NAMALWA (cell line): Measurements from ENCODE around the gene LYPD8.

Experiments
- DNase-seq: peaks from one replicate; pipeline ENCODE4 v3.0.0-alpha.2; 2015; ENCODE audit warnings: low spot score

The LYPD8 gene

DNA sequence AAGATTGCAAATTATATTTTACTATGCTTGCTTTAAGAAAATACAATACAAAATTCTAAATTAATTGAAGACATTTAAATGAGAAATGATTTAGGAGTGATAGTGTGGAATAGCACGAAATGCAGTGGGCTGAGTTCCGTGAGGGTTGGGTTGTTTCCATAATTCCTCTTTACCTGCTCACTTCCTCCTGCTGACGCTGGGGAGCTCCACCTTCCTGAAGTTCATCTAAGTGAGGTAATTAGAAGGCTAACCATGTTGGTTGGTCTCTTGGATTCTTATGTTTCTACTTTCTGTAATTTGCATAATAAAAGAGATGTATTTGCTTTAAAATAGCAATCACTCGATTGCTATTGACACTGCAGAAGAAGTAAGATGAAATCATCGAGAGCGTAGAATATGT lies 57.7 kb downstream of the LYPD8 start:
- DNase-seq, result no peak

DNA sequence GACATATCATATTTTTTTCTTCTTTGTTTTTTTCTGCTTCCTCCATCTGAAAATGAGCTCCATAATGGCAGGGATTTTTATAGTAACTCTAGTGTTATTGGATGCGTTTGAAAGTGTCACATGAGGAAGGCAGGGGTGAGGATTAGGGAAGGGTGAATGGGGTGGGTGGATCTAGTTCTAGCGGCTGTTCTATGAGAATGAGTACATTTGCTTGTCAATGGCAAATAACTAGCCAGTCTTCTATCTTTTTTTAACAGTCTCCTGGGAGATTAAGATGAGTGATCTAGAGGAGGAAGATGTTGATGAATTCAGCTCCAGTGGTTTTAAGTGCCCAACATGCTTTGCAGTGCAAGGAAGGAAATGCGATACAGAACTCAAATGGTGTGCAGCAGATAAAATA lies 58.8 kb downstream of the LYPD8 start:
- no peak for DNase-seq

DNA sequence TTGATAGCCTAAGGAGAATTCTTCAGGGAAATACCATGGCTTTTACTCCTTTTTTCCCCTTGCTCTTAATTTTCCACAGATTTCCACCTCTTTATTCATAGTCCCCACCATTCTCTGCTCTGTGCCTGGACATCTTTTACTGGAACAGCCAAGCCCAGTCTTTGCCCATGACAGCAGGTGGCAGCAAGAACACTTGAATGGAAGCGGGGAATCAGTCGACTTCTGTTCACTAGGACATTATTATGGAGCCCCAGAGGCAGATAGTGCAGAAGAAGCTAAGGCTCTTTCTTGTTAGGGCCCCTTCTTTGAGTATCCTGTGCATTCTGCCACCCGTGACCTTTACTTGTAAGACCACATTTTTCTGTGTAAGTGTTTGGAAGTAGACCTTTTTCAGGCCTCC lies 59.3 kb downstream of the LYPD8 start:
- DNase-seq, result peak; percentile 37

DNA sequence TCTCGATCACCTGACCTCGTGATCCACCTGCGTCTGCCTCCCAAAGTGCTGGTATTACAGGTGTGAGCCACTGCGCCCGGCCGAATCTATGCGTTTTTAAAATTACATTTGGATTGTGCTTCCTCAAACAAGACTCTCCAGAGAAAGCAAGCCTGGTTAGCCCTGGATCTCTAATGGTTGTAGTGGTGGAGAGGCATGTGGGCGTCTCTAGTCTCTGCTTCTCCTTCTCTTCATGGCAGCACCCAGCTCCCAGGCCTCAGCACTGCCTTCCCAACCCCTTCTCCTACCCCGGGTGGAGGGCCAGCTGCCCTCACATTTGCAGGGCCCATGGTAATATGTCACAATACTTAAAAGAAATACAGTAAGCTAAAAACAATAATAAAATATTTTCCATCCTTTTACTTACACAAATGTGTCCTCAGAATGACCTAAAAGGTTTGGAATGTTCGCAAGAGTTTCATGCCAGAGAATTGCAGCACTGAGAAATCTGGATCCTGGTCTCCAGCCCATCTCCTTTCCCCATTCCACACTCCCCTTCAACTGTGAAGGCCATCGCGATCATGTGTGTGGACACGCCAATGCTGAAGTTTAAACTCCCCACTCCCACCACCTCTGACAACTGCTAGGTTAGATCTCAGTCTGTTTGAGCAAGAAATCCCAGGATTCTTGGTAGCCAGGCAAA lies 60.0 kb downstream of the LYPD8 start:
- DNase-seq, result no peak

DNA sequence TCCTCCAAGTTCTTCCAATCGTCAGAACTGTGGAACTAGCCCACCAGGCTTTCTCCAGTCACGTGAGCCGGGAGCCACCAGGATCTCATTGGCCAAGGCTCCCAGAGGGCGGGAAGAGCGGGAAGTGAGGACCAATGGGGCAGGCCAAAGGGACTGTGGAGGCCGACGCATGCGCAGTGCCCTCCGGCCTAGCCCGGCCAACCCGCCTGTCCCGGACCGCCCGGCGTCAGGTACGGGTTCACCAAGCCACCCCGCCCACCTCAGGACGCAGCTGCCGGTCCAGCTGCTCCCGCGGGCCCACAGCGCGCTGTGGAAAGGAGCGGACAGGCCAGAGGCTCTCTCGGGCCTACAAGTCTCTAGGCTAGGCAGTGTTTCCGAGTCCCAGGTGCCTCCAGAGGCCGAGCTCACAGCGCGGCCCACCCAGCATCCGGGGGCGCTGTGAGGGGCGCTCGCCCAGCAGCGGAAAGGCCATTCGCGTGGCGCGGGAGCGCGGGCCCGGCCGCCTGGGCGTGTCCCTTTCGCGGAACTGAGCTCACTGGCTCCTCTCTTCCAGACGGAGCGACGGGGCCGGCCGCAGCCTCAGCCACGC lies 63.9 kb downstream of the LYPD8 start:
- no peak for DNase-seq
